ENCODE data around the gene KLHDC7A.

DNA sequence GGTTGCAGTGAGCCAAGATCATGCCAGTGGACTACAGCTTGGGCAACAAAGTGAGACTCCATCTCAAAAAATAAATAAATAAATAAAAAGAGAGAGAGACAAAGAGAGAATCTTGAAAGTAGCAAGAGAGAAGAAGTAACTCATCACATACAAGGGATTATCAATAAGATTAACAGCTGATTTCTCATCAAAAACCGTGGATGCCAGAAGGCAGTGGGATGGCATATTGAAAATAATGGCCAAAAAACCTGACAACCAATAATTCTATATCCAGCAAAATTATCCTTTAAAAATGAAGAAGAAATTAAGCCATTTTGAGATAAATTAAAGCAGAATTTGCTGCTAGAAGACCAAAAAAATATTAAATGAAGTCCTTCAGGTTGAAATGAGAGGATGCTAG, 35.7 kb downstream of the KLHDC7A start:
- TF ChIP-seq EP300 (IDR thresholded peaks at IDR 0.05) (no peak), CTCF (IDR thresholded peaks at IDR 0.05) (no peak), POLR2A (IDR thresholded peaks at IDR 0.05) (no peak), POLR2AphosphoS5 (IDR thresholded peaks at IDR 0.05) (no peak)

Measured in upper lobe of left lung (tissue), 4 donors.